HG02623 (cell line): Measurements from ENCODE around the gene C1QBP.
A peak's percentile ranks its signal among the peaks of the same experiment; 100 is the strongest.
"Not testable (repeated sequence)": the region's sequence is repeated elsewhere in the genome, so short reads cannot be mapped to it uniquely, and the experiment has no call there.

Source experiments
- ATAC-seq: cut with Tn5 transposase; IDR thresholded peaks from one replicate; pipeline ENCODE4 v1.9.1; 2021; ENCODE audit warnings: moderate library complexity; ENCODE audit not compliant: unreplicated experiment

Gene C1QBP

DNA sequence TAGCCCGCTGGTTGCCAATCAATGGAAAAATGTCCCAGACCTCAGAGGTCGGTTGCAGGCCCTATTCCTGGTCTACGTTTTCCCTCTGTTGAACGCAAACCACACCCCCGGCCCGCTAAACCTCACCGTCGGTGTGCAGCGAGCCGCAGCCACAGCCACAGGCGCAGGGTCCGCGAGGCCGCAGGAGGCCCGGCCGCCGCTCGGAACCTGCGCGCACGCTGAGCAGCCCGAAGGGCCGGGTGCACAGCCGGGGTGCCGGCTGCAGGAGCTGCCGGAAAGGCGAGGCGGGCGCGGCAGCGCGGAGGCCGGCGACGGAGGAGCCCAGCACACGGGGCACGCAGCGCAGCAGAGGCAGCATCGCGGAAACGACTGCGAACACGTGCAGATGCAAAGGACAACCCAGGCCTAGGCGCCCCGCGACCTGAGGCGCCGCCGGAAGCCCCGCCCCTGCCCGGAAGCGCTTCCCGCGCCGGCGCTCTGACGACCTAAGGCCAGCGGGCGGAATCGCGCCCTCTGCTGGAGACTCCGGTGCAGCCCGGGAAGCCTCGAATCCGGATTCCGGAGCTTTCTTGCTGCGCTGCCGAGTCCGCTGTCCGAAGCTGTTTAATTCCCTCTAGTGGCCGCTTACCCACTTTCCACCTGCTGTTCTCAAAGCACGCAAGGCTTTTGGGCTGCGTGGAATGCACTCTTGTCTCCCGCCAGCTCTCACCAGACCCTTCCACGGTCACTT, at the start of gene C1QBP:
C1QBP (minus strand) TSS at position 440 of the 730 bp plus-strand sequence; CDS start at position 358, 82 bp downstream.
- ATAC-seq, result peak; percentile 84

GRCh38 chr17:5488752-5489151, 49.8 kb upstream of the C1QBP start:
- ATAC-seq, result no peak

DNA sequence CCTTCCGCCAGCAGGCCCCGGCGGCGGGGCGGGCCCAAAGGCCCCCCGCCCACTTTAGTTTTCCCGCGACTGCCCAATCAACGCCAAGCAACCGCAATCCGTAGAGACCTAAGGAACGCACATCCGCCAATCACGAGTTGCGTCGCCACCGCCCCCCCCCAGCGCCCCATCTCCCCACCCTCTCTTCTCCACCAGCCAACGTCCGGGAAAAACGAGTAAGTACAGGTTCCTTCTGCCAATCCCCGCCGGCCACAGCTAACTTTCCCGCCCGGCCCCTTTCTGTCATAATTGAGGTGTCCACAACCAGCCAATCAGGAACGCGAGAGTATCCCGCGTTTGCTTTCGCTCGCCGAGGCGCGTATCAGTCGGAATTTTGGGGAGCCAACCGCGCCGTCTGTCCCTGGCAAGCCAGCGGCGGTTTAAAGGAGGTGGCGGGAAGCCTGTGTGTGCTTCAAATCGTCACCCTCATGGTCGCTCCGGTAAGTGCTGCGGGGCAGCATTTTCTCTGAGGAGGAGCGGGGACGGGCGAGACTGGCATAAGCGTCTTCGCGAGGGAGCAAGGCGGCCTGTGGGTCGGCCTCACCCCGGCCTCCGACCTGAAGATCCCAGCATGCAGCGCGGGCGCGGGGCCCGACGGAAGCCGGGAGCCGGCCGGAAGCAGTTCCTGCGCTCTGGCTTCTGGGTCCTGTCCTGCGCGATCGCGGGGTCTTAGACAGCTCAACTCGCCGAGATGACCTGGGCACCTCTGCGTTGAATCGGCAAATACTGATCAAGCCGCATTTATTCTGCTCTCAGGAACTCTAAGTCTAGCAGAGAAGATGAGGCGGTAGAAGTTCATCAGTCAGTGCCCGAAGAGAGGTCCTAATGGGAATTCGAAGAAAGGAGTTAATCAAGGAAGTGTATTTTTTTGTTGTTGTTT, 47.5 kb upstream of the C1QBP start, which contains the start of gene MIS12:
MIS12 (plus strand) TSS at position 361 of the 919 bp plus-strand sequence. CDS start 2,297 bp downstream, outside the sequence.
- peak; percentile 83 for ATAC-seq

GRCh38 chr17:5485270-5486205, 46.6 kb upstream of the C1QBP start, which contains the start of gene DERL2:
Gene DERL2, minus strand, starts transcription at chr17:5486178. Its CDS starts 17 bp downstream, at chr17:5486161.
- no peak for ATAC-seq

- no peak for ATAC-seq
These were observed 42.5 kb upstream of the C1QBP start for GRCh38 chr17:5481451-5481850.

DNA sequence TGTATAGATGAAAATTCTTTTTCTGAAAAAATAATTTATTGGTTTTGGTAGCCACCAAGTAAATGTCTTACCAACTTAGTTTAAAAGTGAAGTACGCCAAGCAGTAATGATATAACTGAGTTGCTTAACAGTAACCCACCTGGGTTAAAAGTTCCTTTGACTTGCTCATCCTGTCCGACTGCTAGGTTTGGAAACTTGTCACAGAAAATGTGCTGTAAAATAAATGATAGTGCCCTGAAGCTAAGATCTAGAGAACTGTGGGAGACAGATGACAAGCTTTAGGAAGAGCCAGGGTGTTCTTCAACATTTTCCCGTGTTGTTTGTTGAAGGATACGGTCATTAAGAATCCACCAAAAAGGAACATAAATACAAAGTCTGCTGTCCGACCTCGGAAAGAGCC, 42.0 kb upstream of the C1QBP start:
- no peak for ATAC-seq

DNA sequence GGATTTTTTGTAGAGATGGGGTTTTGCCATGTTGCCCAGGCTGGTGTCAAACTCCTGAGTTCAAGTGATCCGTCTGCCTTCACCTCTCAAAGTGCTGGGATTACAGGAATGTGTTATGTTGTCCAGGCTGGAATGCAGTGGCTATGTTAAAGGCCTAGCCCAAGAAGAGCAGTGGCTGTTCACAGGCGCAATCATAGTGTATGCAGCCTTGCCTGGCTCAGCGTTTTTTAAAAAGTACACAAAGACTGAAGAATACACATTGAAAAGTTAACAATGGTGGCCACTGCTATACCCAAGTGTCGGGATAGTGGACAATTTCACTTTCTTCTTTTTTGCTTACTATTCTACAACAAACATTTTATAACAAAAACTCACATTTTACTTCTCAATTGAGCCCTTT, 40.0 kb upstream of the C1QBP start:
- ATAC-seq, result no peak

DNA sequence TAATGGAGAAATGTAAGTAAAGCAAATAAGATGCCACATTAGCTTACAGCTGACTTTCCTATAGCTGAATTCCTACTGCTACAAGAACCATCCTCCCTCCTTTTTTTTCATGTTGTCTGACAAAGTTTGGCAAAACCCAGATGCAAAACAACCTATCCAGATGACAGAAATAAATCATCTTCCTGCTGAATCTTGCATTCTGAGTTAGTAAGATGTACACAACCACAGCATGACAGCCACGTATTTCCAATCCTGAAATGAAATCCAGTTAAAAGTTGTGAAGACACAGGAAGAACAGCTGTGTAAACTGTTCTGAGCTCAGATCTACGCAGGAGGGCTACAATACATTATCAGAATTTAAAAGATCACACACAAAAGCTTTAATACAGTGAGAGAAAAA, 35.0 kb upstream of the C1QBP start:
- ATAC-seq, result no peak

- no peak for ATAC-seq
These were observed 33.6 kb upstream of the C1QBP start for GRCh38 chr17:5472511-5472910.

DNA sequence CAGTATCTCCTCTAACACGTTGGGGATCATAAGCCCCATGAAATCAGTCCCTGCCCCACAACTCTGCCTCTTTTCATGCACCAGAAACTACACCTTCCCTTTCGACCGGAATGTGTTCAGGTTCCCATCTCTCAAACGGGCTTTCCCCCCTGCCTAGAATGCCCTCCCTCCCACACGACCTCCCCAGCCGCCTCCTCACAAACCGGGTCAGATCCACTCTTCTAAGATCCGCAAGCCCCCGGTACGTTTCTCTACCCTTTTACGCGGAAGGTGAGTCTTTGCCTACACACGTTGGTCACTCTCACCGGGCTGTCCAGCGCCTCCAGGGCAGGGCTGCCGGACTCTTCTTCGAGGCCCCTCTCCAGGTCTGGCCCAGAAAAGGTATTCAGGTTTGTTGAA, 29.1 kb upstream of the C1QBP start:
- no peak for ATAC-seq

DNA sequence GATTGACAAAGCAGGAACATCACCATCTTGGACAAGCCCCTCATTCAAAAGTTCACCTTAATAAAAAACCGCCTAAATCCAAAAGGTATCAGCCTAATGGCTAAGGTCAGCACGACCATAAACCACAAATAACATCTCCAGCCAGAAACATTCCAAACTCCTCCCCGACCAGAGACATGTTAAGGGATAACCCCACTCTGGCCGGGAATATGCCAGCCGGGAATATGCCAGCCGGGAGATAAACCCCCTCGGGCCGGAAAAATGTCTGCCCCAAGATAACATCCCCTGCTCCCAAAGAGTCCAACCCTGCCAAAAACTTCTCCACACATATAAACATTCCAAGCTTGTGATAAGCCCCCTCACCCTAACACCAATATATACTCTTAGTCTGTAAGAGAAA, 28.5 kb upstream of the C1QBP start:
- no peak for ATAC-seq

DNA sequence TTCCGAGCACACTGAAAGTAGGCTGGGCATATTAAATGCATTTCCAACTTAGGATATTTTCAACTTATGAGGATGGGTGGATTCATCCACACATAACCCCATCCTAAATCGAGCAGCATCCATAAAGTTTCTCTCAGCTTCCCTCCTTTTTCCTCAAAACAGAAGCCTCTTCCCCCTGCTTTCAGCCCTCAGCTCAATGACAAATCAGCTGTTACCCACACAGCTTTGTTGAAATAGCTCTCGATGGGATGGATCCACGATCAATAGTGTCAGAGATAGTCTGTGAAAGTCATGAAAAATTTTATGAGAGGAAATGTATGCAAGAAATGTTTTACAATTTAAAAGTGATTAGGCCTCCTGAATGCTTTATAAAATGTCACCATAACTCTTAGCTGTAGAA, 27.3 kb upstream of the C1QBP start:
- no peak for ATAC-seq

GRCh38 chr17:5464717-5465507, 26.0 kb upstream of the C1QBP start:
- no peak for ATAC-seq

- no peak for ATAC-seq
These were observed 7.8 kb upstream of the C1QBP start for GRCh38 chr17:5446786-5447185.

GRCh38 chr17:5444209-5444608, 5.3 kb upstream of the C1QBP start:
- no peak for ATAC-seq

GRCh38 chr17:5443728-5444127, 4.8 kb upstream of the C1QBP start:
- ATAC-seq, result no peak

GRCh38 chr17:5439446-5439764, 450 bp upstream of the C1QBP start:
- ATAC-seq, result no peak

DNA sequence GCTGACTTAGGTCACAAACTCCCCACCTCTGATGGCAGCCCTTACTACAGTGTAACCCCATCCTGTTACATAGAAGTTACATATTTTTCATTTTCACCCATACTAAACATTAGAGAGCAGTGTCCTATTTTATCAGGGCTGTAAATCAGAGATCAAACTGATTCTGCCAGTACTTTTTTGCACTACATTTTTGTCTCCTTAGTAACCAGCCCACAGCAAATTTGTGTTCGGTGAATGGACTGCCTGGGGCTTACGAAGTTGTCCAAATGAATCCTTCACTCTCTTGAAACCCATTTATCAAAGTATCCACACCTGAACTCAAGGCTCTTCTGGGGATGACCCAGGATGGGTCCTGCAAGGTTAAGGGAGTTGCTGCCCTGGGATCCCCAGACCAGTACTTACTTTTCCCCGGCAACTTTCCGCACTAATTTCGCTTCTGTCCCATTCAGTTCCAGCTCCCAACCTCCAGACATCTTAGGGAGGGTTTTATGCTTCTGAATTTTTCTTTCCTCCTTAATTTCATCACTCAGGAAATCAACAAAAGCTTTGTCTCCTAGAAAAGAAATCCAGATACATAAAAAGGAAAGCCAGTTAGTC, 1.1 kb downstream of the C1QBP start:
- ATAC-seq, result no peak

DNA sequence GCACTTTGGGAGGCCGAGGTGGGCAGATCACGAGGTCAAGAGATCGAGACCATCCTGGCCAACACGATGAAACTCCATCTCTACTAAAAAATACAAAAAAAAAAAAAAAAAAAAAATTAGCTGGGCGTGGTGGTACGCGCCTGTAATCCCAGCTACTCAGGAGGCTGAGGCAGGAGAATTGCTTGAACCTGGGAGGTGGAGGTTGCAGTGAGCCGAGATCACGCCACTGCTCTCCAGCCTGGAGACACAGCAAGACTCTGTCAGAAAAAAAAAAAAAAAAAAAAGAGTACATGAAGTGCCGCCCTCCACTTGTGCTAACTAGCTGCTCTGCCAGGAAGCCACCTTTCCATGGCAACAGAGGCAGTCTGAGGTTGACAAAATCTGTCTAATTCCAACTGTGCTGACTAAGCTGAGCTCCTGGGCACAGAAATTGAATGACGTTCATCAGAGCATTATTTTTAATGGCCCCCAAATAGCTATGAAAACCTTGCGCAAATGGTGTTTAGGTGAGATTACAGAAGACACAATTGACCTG, 3.1 kb downstream of the C1QBP start:
- not testable (repeated sequence) for ATAC-seq
